ENCODE results near the gene PTRHD1. TPM values are rescaled to one million over a fixed set of nuclear protein-coding genes. Genes with fewer than 3 reads are reported as not detected.
A peak's percentile ranks its signal among the peaks of the same experiment; 100 is the strongest.

Gene PTRHD1
- polyA plus RNA-seq, 4 donors: 35.1 to 41.2 (median 38.3) TPM

DNA sequence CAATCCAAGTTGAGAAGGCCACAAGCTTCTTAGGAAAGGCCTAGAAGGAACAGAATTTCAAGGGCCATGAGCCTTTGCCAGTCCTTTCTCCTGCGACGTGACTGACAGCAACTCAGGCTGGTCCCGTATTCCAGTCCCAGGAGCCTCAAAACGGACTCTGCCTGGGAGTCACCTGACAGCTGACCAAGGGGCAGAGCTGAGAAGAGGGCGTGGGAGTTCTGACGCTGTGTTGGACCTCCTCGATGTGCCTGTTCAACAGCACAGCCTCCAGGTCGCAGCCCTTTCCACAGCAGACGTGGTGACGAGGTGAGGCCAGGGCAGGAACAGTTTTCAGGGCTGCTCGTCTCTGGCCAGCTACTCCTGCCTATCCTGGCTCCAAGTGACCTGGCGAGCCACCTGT, 37.6 kb upstream of the PTRHD1 start:
- DNase-seq (ENCODE audit: low read depth in 4 of 4, low spot score in 3 of 4): no peak

DNA sequence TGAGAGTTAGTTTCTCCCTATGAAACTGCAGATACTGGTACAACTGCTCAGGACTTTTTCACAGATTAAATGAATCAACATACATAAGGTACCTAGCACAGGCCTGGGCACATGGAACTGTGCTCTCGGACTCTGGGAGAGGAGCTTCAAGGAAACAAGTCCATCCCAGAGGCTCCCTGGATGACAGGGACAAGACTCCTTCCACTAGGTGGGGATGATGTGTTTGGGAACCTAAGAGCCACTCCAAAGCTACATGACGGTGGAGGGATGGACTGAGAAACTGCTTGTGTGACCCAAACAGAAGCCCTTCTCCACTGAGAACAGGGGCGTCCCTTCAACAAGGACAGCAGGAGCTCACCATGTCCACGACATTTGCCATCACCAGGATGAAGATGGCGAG, 37.2 kb upstream of the PTRHD1 start:
- no peak for DNase-seq (ENCODE audit: low read depth in 4 of 4, low spot score in 3 of 4)

DNA sequence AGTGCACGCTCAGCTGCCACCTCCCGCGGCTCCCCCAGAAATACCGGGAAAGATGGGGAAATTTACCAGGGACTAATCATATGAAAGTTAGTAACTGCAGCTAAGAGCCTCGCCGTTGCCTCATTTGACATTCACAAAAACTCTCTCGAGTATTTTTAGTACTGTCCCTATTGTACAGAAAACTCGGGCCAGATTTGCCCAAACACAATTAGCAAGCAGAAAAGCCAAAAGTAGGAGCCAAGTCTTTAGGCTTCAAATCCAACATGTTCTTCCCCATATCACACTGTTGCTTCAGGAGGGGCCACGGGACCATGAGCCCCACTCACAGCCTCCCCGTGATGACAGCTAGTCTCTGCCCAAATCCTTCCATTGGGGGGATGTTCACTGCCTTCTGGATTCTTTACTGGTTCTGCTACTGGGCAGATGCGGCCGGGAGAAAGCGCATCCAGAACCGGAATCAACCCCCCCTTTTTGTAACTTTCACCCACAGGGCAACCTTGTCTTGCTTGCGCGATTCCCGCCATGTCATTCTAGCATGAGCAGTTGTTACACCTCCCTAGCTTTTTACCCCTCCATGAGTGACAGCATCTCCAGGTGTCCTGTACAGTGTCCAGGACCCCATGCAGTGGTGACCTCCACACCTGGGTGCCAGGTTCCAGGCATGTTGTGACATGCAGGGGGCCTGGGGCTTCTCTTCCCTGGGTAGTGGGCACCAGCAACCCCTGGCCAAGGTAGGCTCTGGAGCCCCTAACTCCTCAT, 35.2 kb upstream of the PTRHD1 start:
- no peak for DNase-seq (ENCODE audit: low read depth in 4 of 4, low spot score in 3 of 4)

- DNase-seq (ENCODE audit: low read depth in 4 of 4, low spot score in 3 of 4): peak; percentile 64 to 77 (median 73)
These were observed 34.4 kb upstream of the PTRHD1 start for GRCh38 chr2:24827321-24828237.

DNA sequence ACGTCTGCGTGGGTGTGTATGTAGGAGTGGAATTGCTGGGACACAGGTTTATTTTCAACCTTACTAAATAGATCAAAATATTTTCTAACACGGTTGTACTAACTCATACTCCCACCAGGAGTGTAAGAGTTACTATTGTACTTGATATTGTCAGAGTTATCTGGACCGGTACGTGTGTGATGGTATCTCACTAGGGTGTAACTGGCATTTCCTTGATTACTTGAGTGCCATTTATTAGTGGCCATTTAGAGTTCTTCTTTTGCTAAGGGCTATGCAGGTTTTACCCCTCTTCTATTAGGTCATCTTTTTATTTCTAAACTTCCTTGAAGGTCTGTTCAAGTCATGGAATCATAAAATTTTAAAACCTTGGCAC, 33.6 kb upstream of the PTRHD1 start:
- no peak for DNase-seq (ENCODE audit: low read depth in 4 of 4, low spot score in 3 of 4)

DNA sequence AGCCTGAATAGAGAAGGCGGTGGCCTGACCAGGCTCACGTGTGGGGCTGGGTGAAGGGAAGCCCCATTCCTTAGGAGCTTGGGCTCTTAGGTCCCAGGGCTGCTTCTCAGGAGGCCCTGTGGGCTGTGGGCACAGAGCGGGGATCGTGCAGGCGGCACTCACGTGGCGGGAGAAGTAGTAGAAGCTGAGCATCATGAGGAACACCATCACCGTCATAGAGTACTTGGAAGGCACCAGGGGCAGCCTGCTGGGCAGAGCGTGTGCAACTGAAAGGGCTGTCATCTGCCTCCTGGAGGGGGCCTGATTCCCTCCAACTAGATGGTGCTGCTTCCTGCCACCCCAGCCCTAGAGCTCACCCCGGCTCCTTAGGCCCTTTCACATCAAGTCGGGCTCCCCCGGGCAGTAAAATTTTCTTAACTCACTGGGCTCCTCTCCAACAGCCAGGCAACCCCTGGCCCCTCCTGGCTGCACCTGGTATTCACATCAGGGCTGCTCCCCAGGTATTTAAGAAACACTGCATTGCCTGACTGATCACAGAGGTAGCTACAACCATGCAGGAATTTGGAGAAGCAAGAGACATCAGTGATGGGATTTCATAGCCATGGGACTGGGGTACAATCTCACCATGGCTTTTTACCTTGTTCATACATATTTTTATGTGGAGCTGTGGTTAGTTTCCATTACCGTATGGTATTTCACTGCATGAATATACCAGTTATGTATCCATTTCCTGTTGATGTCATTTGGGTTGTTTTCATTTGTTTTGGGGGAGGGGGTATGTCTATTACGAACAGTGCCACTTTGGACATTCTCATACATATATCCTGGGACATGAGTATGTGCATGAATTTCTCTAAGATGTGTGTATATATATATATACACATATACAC, 32.9 kb upstream of the PTRHD1 start:
- no peak for DNase-seq (ENCODE audit: low read depth in 4 of 4, low spot score in 3 of 4)

DNA sequence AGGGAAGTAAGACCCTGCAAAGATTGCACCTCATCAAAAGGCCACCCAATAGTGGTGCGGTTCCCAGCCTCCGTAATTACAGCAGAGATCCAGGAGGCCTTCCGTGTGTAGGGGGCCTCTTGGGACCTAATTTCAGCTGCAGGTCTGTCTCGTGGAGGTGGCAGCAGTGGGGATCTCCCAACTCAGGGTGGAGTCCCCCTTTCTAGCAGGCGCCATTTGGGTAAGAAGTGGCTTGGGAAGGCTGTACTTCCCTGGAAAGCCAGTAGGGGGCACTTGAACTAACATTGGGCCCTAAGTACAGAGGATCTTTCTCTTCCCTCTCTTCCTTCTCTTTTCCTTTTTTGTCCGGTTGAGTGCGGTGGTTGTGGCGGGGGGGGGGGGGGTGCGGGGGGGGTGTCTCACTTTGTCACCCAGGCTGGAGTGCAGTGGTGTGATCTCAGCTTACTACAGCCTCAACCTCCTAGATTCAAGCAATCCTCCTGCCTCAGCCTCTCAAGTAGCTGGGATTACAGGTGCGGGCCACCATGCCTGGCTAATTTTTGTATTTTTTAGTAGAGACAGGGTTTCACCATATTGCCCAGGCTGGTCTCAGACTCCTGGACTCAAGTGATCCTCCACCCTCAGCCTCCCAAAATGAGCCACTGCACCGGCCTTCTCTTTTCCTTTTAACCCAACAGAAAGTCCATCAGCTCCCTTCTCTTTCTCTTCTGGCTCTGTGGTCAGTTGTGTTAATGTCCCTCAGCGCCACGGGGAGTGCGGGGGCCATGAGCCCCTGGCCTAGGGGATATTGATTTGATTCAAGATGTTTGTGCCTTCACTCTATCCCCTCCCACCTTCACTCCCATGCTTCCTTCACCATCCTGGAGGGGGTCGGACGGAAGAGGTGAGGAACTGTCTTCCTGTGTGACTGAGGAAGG, 32.0 kb upstream of the PTRHD1 start:
- DNase-seq (ENCODE audit: low read depth in 4 of 4, low spot score in 3 of 4): no peak

GRCh38 chr2:24824071-24824588, 30.9 kb upstream of the PTRHD1 start:
- no peak for DNase-seq (ENCODE audit: low read depth in 4 of 4, low spot score in 3 of 4)

- no peak for DNase-seq (ENCODE audit: low read depth in 4 of 4, low spot score in 3 of 4)
These were observed 29.0 kb upstream of the PTRHD1 start for GRCh38 chr2:24822049-24822706.

GRCh38 chr2:24821433-24821891, 28.3 kb upstream of the PTRHD1 start:
- no peak for DNase-seq (ENCODE audit: low read depth in 4 of 4, low spot score in 3 of 4)

DNA sequence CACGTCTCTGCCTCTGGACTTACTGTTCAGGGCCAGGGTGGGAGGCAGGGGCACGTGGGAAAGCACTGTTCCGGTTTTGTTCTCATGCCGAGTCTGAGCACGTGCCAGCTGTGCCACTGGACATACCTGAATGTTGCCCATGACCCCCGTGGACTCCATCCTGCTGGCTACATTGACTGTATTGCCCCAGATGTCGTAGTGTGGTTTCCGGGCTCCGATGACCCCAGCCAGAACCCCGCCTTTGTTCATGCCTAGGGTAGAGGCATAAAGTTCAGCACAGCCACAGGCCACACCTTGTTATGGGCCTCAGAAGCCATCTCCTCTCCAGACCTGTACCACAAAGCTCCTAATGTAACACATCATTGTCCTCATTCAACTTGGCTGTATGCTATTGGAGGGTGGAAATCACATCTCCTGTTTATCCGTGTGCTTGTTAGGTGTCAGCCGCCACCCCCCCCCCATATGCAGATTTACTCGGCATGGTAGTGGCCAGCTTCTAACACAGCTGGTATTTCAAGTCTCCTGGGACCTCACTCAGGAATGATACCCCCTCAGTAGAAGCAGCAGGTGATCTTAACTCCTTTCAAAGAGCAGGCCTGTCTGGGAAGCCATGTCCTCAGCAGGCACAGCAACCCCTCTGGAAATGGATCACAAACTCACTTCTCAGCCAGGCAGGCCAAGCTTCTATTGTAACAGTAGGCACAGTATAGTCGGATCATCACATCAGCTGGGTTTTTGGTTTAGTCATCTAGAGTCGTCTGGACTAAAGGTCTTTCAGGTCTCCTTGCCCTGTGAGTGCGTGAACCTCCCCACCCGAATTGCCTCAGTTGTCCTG, 27.6 kb upstream of the PTRHD1 start:
- no peak for DNase-seq (ENCODE audit: low read depth in 4 of 4, low spot score in 3 of 4)

DNA sequence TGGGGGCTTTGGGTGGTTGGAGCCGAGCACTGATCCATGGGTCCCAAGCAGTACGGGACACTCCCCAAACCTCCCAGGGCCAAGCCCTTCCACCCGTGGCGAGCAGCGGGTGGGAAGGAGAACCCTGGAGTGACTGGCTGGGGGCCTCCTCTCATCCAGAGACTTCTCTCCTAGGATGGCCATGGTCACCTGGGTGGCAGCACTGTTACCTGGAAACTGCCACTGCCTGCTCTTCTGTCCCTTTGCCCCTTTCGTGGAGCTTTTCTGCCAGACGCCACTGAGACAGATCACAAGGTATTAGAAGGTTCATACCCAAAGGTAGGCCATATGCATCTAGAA, 27.0 kb upstream of the PTRHD1 start:
- DNase-seq (ENCODE audit: low read depth in 4 of 4, low spot score in 3 of 4): no peak

GRCh38 chr2:24819442-24820174, 26.4 kb upstream of the PTRHD1 start:
- DNase-seq (ENCODE audit: low read depth in 4 of 4, low spot score in 3 of 4): no peak

DNA sequence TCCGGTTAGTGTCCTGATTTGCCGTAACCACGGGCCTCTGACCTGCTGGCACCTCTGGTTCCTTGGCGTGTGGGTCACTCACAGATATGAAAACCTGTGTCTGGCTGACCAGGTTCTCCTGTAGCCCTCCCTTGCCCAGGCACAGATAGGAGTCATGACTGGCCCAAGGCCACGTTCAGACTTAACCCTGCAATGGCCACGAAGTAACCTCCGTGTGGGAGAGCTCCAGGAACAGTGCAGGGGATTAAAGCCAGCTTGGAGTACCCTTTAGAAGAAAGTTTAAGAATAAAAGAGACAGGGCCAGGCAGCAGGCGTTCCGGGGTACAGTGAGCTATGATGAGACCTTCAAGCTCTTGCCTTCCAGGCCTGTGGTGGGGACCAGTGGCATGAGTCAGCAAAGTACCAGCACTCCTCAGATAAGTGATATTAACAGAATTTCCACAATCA, 25.6 kb upstream of the PTRHD1 start:
- no peak for DNase-seq (ENCODE audit: low read depth in 4 of 4, low spot score in 3 of 4)

DNA sequence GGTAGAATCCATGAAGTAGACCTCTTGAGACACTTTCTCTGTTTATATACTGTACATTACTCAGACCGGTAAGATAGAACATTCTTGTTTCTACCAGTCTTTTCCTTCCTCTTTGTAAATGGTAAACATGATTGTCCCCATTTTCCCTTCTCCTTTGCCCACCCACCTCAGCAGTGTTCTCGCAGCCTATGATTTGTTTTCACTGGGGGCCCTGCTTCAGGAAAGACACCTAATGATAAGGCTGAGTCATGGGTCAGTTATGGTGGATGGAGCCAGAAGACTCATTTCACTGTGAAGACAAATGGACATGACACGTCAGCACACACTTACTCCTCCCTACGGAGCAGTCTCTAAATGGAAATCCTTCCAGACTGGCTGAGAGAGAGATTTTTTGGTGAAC, 23.7 kb upstream of the PTRHD1 start:
- no peak for DNase-seq (ENCODE audit: low read depth in 4 of 4, low spot score in 3 of 4)

- no peak for DNase-seq (ENCODE audit: low read depth in 4 of 4, low spot score in 3 of 4)
These were observed 23.2 kb upstream of the PTRHD1 start for GRCh38 chr2:24816404-24816803.

DNA sequence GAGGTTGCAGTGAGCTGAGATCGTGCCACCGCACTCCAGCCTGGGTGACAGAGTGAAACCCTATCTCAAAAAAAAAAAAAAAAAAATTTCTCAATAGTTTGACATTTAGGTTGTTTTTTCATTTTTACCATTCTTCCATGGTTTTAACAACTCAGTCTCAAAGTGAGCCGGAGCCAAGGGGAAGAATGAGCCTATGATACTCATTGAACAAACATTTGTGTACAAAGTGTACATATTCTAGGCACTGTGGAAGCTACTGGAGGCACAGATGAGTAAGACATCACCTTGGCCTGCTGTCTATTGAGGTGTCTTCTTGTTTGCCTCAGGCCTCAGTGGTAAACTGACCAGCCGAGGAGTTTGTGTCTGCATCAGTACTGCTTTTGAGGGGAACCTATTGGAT, 22.0 kb upstream of the PTRHD1 start:
- no peak for DNase-seq (ENCODE audit: low read depth in 4 of 4, low spot score in 3 of 4)

Measured in left renal pelvis (tissue), 4 donors.